ENCODE measurements around the gene EQTN. TPM values are rescaled to one million over a fixed set of nuclear protein-coding genes. Genes with fewer than 3 reads are reported as not detected.

The EQTN gene
- total RNA-seq, 4 donors from 2014 or later, result 0.32 TPM; not detected in 3

- Histone ChIP-seq H3K4me1 (peaks cover 35 to 51% (median 44%) of the 10 kb centered on the region in 4 donors), H3K27ac (replicated peaks in 1 of 4) (no peak overlapping the region), H3K9me3 (no peaks in the 10 kb centered on the region), H3K27me3 (no peaks in the 10 kb centered on the region), H3K36me3 (no peaks in the 10 kb centered on the region), H3K4me3 (no peak overlapping the region)
- intact Hi-C loops (cut with DNase I), result no loop called here
- DNase-seq (ENCODE audit: extremely low spot score), result no peak
- 100% methylated on average over 1 of the region's 1 CpG for WGBS
- no peak for TF ChIP-seq EP300 (IDR thresholded peaks at IDR 0.05)
- TF ChIP-seq CTCF (IDR thresholded peaks at IDR 0.05), result no peak
Measured at GRCh38 chr9:27336126-27336525, 39.2 kb upstream of the EQTN start.

- H3K27me3 ChIP-seq, result no peaks in the 10 kb centered on the region
- H3K27ac ChIP-seq (replicated peaks in 1 of 4), result no peak overlapping the region
- no peak overlapping the region for H3K4me3 ChIP-seq
- H3K4me1 ChIP-seq, result peaks cover 25 to 41% (median 34%) of the 10 kb centered on the region in 4 donors
- peaks cover 0 to 3% (median 1%) of the 10 kb centered on the region in 4 donors for H3K36me3 ChIP-seq
- H3K9me3 ChIP-seq, result no peaks in the 10 kb centered on the region
- intact Hi-C loops (cut with DNase I), result no loop called here
- 94% methylated on average over 6 of the region's 6 CpGs for WGBS
- no peak for TF ChIP-seq CTCF (IDR thresholded peaks at IDR 0.05)
- no peak for DNase-seq (ENCODE audit: extremely low spot score)
Measured at GRCh38 chr9:27335075-27335474, 38.1 kb upstream of the EQTN start.

- Histone ChIP-seq H3K4me1 (peaks cover 11 to 24% (median 18%) of the 10 kb centered on the region in 4 donors), H3K9me3 (no peaks in the 10 kb centered on the region), H3K4me3 (no peak overlapping the region), H3K36me3 (peaks cover 0 to 9% (median 2%) of the 10 kb centered on the region in 4 donors), H3K27ac (replicated peaks in 1 of 4) (no peak overlapping the region), H3K27me3 (no peaks in the 10 kb centered on the region)
- DNase-seq (ENCODE audit: extremely low spot score), result no peak
- WGBS, result 41% methylated on average over 7 of the region's 7 CpGs
- intact Hi-C loops (cut with DNase I), result loop anchor here (5.0 kb wide), 1 partner anchor 194 kb away; the partner anchor contains the start of gene MOB3B
- TF ChIP-seq CTCF (IDR thresholded peaks at IDR 0.05) (peak; percentile 92 to 95 (median 94)), EP300 (IDR thresholded peaks at IDR 0.05) (no peak), POLR2AphosphoS5 (IDR thresholded peaks at IDR 0.05) (peak; percentile 56 to 61)
Measured at GRCh38 chr9:27333241-27334052, 36.5 kb upstream of the EQTN start.

GRCh38 chr9:27331393-27331792 is 34.4 kb upstream of the EQTN start:
- TF ChIP-seq POLR2AphosphoS5 (IDR thresholded peaks at IDR 0.05) (no peak), CTCF (IDR thresholded peaks at IDR 0.05) (no peak), EP300 (IDR thresholded peaks at IDR 0.05) (no peak), POLR2A (IDR thresholded peaks at IDR 0.05; ENCODE audit: low read depth) (no peak)
- 96% methylated on average over 2 of the region's 4 CpGs for WGBS
- Histone ChIP-seq H3K4me3 (no peak overlapping the region), H3K27ac (replicated peaks in 1 of 4) (no peak overlapping the region), H3K27me3 (no peaks in the 10 kb centered on the region), H3K4me1 (peaks cover 7 to 9% (median 8%) of the 10 kb centered on the region in 4 donors), H3K9me3 (no peaks in the 10 kb centered on the region), H3K36me3 (peaks cover 0 to 9% (median 2%) of the 10 kb centered on the region in 4 donors)
- no peak for DNase-seq (ENCODE audit: extremely low spot score)
- intact Hi-C loops (cut with DNase I), result loop anchor here (5.0 kb wide), 1 partner anchor 196 kb away; the partner anchor contains the start of gene MOB3B

All from esophagus muscularis mucosa (tissue), 4 donors.